Measurements from ENCODE around the gene OR5T2.
"Not testable (repeated sequence)": the region's sequence is repeated elsewhere in the genome, so short reads cannot be mapped to it uniquely, and the experiment has no call there.

The OR5T2 gene

DNA sequence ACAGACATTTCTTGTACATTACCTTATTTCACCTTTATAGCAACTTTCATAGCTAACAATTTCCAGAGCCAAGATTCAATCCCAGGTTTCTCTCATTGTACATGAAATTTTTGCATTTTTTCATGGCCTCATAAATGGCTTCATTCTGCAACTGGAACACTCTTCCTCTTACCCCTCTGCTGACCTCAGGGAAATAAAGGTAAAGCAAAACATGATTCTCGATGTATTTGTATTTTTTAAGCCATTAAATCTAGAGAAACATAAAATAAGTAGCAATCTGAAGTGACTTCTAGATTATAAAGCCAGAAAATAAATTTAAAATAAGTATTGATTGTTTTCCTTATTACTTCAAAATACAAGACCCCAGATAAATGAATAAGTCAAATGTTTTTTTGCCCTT, at the start of gene OR5T2:
OR5T2 (minus strand) TSS at position 101 of the 400 bp plus-strand sequence. CDS start 1,193 bp downstream, outside the sequence.
- no peak for DNase-seq

DNA sequence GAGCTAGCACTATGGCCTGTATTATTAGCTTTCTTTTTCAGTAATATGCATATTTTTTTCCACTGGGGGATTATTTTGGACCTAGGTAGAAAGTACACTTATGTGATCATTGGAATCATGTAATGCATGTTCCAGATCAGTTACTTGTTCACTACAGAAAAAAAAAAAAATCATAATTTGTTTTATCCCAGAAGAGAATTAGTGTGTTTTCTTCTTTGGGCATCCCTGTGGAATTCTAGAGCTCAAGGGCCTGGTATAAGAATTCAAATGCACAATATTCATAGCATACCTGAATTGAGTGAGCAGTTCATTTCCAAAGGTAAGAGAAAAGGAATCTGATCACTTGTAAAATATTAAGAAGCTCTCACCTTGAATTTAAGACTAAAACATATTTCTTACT, 39.8 kb upstream of the OR5T2 start, which contains the start of gene OR5T1:
OR5T1 (plus strand) TSS at position 301 of the 400 bp plus-strand sequence. CDS start 1,485 bp downstream, outside the sequence.
- DNase-seq, result no peak

DNA sequence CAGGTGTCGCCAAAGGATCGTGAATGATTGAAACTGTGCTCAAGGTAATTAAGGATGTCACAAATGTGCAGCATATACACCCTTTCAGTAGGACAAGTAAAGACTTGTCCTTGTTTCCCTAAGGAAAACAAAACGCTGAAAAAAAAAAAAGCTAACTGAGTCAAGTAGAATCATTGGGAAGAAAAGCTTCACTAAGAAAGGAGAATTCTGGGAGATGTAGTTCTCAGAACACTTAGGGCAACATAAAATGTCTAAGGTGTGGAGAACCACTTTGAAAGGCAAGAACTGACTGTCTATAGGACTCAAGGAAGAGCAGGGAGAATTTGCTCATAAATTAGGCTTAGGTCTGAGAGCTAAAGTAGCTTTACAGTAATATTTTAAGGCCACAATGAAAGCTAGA, 37.0 kb upstream of the OR5T2 start:
- no peak for DNase-seq

DNA sequence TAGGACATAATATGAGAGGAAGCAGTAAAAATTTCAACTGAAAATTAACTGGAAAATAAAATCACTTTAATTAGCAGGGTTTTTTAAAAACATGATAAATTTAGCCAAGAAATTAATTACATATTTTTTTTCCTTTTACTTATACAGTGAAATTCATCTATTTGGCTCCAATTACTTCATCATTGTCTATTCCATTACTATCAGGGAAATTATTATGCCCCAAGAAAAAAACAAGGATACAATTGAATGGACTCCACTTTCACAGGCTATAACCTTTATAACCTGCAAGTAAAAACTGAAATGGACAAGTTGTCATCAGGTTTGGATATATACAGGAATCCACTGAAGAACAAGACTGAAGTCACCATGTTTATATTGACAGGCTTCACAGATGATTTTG, 17.9 kb upstream of the OR5T2 start, which contains the start of gene OR5T3:
OR5T3 (plus strand) TSS at position 301 of the 400 bp plus-strand sequence; CDS start at position 301, 0 bp downstream.
- DNase-seq, result no peak

DNA sequence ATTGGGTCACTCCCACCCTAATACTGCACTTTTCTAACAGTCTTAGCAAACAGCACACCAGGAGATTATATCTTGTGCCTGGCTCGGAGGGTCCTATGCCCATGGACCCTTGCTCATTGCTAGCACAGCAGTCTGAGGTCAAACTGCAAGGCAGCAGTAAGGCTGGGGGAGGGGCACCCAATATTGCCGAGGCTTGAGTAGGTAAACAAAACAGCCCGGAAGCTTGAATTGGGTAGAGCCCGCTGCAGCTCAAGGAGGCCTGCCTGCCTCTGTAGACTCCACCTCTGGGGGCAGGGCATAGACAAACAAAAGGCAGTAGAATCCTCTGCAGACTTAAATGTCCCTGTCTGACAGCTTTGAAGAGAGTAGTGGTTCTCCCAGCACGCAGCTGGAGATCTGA, 14.3 kb downstream of the OR5T2 start:
- not testable (repeated sequence) for DNase-seq

DNA sequence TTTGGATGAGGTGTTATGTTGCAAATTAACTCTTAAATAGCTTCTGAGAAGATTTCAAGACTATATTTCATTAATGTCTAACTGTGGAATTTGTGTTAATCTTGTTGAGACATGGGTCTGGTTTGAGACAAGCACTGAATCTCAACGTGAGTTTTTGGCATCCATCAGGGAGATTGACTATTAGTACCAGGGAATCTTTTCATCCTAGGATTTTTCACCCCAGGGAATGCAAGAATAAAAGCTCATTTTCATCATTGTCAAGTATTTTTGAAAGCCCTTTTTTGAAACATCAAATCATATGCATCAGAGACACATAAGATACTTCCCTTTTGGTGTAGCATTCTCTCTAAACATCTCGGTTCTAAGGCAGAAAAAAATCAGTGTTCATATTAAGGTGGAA, 19.5 kb downstream of the OR5T2 start:
- DNase-seq, result no peak

DNA sequence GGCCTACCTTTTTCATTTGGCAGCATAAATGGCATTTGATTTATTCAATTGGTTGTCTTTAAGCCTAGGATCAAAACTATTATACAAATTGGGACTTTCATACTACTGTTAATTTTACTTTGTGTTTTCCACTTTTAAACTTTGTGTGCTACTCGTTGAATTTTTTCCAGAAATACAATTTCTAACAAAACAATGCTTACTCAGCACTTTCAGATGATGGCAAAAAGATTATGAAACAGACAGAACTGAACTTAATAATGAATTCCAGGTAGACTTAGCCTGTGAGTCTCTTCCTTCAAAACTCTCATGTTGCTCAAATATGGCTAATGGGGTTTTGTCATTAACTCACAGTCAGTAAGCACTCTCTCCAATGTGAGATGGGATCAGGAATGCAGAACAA, 26.3 kb downstream of the OR5T2 start:
- DNase-seq, result no peak

DNA sequence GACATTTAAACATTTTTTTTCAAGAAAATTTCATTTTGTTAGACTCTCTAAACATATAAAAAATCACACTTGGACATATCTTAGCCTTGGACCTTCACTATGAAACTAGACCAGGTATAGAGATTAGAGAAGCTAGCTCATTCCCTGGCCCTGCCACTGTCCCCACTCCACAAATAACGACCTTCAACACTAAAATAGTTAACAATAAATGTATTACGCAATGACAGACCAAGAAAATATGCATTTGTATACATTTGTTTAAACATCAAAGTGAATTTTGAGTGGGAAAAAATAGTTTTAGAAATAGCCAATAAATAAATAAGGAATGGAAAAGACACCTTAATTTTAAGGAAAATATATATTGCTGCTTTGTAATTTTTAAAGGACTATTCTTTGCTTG, 36.7 kb downstream of the OR5T2 start:
- DNase-seq, result no peak

DNA sequence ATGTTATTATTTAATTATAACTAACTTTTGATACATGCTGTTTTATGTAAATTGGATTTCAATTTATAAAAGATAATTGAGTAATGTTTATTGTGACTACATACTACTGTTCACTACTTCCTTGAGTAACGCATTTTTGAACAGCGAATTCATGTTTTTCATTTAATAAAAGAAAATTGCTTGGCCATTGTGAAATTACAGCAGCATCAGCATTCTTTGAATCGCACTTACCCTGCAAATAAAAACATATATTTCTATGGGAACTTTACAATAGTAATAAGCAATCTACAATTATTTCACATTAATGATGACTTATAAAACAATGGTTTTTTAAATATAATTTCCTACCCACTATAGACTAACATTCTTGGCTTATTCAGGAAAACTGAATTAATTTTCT, 37.4 kb downstream of the OR5T2 start:
- no peak for DNase-seq

DNA sequence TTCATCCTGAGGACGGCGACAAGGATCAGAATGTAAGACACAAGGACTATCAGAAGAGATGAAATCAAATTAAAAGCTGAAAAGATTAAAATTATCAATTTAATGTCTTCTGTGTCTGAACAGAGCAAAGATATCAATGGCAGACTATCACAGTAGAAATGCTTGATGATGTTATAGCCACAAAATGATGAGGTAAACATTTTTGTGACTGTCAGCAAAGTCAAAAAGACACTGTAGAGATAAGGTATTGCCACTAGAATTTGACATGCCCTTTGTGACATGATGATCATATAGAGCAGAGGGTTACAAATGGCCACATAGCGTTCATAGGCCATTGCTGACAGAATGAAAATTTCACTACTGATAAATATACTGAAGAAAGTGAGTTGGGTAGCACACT, 45.5 kb downstream of the OR5T2 start:
- no peak for DNase-seq

DNA sequence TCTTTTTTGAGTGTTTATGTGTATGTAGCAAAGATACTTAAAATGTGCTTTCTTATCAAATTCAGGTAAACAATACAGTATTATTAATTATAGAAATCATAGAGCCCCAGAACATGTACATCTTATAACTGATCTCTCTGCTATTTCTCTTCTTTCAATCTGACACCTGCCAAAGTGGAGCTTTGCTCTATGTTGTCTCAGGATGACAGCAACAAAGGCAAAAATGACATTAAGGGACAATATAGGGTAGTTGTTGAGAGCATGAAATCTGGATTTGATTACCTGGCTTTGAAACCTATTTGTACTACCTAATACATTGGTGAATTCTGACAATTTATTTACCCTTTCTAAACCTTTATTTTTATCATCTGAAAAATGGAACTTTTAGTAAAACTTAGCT, 50.6 kb downstream of the OR5T2 start:
- DNase-seq, result no peak
